NCI-H2227 (cell line): ENCODE results near the gene FAM124A.
"Not testable (repeated sequence)": the region's sequence is repeated elsewhere in the genome, so short reads cannot be mapped to it uniquely, and the experiment has no call there.

ENCODE experiments used
- DNase-seq: peaks from one replicate; lab custom pipeline; 2025; ENCODE audit not compliant: unreplicated experiment; lab: John Stamatoyannopoulos, UW

The FAM124A gene

DNA sequence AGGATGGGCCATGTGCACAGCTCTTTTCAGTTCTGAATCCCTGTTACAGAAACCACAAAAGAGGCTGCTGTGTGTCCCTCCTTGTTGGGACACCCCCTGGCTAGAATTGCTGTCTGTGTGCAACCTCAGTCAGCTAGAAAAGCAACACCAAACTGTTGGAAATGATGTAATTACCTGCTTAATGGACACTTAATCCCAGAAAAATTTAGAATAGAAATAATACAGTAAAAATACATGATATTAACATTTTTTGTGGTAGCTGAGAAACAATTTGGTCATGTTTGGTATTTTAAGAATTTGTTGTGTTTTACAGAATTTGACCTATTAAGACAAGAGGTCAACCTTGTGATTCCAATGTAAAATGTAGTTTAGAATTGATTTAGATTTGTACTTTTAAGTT lies 46.8 kb downstream of the FAM124A start:
- no peak for DNase-seq

GRCh38 chr13:51270623-51271415 lies 48.6 kb downstream of the FAM124A start:
- DNase-seq: no peak

- DNase-seq: no peak
Measured at GRCh38 chr13:51271528-51272085, 49.4 kb downstream of the FAM124A start.

DNA sequence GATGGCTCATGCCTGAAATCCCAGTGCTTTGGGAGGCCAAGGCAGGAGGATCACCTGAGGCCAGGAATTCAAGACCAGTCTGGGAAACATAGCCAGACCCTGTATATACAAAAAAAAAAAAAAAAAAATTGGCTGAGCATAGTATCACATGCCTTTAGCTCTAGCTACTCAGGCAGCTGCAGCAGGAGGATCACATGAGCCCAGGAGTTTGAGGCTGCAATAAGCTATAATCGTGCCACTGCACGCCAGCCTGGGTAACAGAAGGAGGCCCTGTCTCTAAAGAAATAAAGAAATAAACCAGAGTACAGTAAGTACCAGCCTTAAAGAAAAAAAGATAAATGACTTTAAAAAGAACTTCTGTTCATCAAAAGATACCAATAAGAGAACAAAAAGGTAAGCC lies 52.9 kb downstream of the FAM124A start:
- DNase-seq: no peak

DNA sequence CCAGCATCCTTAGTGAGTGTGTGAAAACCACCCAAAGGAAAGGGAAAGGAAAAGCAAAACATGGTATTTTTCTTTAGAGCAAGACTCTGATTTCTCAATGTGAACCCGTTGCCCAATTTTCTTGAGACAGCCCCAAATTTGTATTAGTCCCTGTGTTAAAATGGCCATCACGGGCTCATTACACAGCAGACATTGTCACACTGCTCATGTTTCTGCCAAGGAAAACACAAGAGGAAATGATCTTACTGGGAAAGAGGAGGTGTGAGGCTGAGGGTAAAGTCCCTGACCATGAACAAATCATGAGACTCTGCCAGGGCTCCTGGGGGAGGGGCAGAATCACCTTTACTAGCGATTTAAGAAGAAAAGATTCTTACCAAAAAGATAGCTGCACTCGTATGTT lies 54.4 kb downstream of the FAM124A start:
- no peak for DNase-seq

- no peak for DNase-seq
Measured at GRCh38 chr13:51277928-51278327, 55.7 kb downstream of the FAM124A start.

GRCh38 chr13:51278426-51279130 lies 56.4 kb downstream of the FAM124A start:
- DNase-seq: peak; percentile 13

DNA sequence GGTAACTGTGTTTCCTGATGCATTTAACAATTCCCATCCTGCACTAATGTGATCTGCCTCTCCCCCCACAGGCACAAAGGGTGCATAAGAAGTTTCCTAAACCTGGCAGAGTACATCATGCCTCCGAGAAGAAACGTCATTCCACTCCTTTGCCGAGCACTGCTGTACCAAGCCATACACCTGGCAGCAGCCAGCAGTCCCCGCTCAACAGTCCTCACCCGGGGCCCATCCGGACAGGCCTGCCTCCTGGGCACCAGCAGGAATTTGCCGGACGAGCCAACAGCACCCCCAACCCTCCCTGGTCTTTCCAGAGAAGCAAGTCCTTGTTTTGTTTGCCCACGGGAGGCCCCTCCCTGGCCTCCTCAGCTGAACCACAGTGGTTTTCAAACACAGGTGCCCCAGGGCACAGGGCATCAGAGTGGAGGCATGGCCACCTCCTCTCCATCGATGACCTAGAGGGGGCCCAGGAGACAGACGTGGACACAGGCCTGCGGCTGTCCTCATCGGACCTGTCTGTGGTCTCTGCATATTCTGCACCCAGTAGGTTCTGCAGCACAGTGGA lies 58.3 kb downstream of the FAM124A start:
- DNase-seq: no peak

GRCh38 chr13:51282322-51282721 lies 60.1 kb downstream of the FAM124A start:
- DNase-seq: no peak

GRCh38 chr13:51282923-51283322 lies 60.7 kb downstream of the FAM124A start:
- not testable (repeated sequence) for DNase-seq

- DNase-seq: no peak
Measured at GRCh38 chr13:51283371-51283770, 61.2 kb downstream of the FAM124A start.

DNA sequence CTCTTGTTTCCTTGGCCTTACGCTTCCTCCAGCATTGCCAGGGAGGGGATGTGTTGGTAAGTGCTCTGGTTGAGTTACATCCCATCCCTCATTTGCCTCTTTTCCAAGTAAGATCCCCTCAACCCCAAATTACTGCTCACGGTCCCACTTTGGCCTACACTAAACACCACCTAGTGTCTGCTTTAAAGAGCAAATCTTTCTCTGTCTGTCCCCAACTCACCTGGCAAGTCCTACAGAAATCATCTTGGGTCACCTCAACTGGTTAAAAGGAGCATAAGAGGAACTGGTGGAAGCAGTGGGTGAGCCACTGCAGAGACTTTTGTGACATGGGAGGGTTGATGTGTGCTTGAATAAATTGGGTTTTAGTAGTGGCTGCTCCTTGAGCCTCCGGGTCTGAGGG lies 62.1 kb downstream of the FAM124A start:
- DNase-seq: no peak

DNA sequence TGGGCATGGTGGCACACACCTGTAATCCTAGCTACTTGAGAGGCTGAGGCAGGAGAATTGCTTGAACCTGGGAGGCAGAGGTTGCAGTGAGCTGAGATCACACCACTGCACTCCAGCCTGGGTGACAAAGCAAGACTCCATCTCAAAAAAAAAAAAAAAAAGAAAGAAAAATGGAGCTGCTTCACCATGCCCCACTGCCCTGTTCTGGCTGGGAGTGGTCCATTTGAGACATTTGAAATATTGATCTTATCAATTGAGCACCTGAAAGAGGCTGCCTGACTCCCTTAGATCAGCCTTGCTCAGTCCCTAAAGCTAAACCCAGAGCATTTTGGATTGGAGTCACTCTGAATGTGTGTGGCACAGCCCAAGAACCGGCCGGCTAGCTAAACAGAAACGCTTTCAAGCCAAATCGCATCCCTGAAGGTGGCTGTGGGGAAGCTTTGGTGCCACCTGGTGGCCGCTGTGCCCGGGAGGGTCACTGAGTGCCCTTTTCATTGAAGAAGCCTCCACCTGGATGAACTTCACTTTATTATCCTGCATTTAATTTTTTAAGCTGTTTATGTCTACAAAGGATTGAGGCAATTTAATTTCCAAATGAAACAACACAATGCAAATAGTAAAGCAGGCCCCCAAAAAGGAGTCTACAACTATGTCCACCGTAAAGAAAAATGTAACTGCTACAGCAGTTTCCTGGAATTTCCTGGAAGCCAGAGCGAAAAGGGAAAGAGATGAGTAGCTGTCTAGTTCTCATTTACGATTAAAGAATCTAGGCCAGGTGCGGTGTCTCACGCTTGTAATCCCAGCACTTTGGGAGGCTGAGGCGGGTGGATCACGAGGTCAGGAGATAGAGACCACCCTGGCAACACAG lies 64.2 kb downstream of the FAM124A start:
- peak; percentile 77 for DNase-seq

- DNase-seq: no peak
Measured at GRCh38 chr13:51287758-51288157, 65.6 kb downstream of the FAM124A start.

GRCh38 chr13:51288254-51288653 lies 66.1 kb downstream of the FAM124A start:
- not testable (repeated sequence) for DNase-seq

DNA sequence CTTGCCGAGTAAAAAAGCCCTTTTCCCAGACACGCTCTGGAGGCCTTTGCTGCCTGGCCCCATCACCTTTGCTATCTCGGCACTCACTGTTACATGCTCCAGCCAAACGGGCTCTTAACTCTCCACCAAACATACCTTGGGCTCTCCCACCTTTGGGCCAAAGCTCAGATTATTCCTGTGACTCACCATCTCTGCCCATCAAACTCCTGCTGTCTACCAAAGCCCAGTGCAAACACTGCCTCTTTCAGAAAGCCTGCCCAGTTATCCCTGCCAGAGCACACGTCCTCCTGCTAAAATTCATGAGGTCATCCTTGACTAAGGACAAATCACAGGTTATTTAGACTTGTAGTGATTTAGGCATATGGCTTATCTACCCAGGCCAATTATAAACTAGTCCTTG lies 69.1 kb downstream of the FAM124A start:
- DNase-seq: no peak

GRCh38 chr13:51292000-51292565 lies 69.9 kb downstream of the FAM124A start:
- DNase-seq: no peak

- no peak for DNase-seq
Measured at GRCh38 chr13:51297556-51297955, 75.4 kb downstream of the FAM124A start.

DNA sequence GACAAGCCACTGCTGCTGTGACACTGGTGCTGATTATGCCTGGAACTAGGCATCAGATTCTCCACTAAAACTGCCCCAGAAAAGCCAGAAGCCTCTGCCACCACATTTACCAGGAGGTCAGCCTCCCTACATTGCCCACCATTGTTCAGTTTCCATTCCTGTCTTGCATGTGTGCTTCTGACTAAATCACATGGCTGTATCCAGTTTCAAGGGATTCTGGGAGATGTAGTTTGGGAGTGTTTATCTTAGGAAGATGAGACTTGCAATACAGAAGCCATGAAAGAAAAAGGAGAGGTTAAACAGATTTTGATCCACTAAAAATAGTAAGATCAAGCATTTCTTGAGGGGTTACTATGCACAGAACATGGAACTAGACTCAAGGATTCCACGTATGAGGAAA lies 76.6 kb downstream of the FAM124A start:
- DNase-seq: no peak

- DNase-seq: peak; percentile 15
Measured at GRCh38 chr13:51303063-51303552, 80.9 kb downstream of the FAM124A start.
